ENCODE data around the gene SLC16A3.
A peak's percentile ranks its signal among the peaks of the same experiment; 100 is the strongest.

The SLC16A3 gene

GRCh38 chr17:82224666-82225065 is 4.2 kb upstream of the SLC16A3 start:
- DNase-seq: no peak

GRCh38 chr17:82225368-82226029 is 3.3 kb upstream of the SLC16A3 start:
- DNase-seq: no peak

- no peak for DNase-seq
Observed at GRCh38 chr17:82226146-82226808, 2.6 kb upstream of the SLC16A3 start.

- no peak for DNase-seq
Observed at GRCh38 chr17:82226809-82227628, 1.8 kb upstream of the SLC16A3 start.

GRCh38 chr17:82227629-82228277 is 1.1 kb upstream of the SLC16A3 start:
- DNase-seq: no peak

- DNase-seq: peak; percentile 57
Observed at GRCh38 chr17:82228278-82228841, 482 bp upstream of the SLC16A3 start.

GRCh38 chr17:82229698-82230608 is 1.1 kb downstream of the SLC16A3 start:
- DNase-seq: peak; percentile 54

GRCh38 chr17:82230609-82231311 is 1.9 kb downstream of the SLC16A3 start:
- peak; percentile 88 for DNase-seq

- DNase-seq: no peak
Observed at GRCh38 chr17:82231312-82231561, 2.4 kb downstream of the SLC16A3 start.

- DNase-seq: peak; percentile 80
Observed at GRCh38 chr17:82231562-82232321, 2.9 kb downstream of the SLC16A3 start.

- DNase-seq: no peak
Observed at GRCh38 chr17:82232322-82232820, 3.5 kb downstream of the SLC16A3 start.

GRCh38 chr17:82232876-82233785 is 4.3 kb downstream of the SLC16A3 start:
- no peak for DNase-seq

GRCh38 chr17:82234211-82235055 is 5.6 kb downstream of the SLC16A3 start:
- peak; percentile 40 for DNase-seq

GRCh38 chr17:82235056-82235774 is 6.4 kb downstream of the SLC16A3 start:
- DNase-seq: peak; percentile 42

GRCh38 chr17:82235775-82236141 is 6.9 kb downstream of the SLC16A3 start:
- peak; percentile 43 for DNase-seq

- peak; percentile 79 for DNase-seq
Observed at GRCh38 chr17:82236142-82236971, 7.5 kb downstream of the SLC16A3 start.
